GM10266 (cell line): ENCODE measurements around the gene MPO.

Source experiments
- DNase-seq: peaks from one replicate; pipeline ENCODE4 v3.0.0; 2012; ENCODE audit errors: extremely low spot score
- TF ChIP-seq, protein P1 (sequence below): IDR thresholded peaks from 2 replicates; pipeline ENCODE4 v1.5.1; 2012; ENCODE audit warnings: mild to moderate bottlenecking, low read depth; ENCODE audit not compliant: control insufficient read depth, insufficient read depth; ENCODE audit errors: missing control alignments

MPO gene

GRCh38 chr17:58322581-58323185 lies 41.9 kb upstream of the MPO start:
- DNase-seq, result no peak
- TF ChIP-seq, protein P1, sequence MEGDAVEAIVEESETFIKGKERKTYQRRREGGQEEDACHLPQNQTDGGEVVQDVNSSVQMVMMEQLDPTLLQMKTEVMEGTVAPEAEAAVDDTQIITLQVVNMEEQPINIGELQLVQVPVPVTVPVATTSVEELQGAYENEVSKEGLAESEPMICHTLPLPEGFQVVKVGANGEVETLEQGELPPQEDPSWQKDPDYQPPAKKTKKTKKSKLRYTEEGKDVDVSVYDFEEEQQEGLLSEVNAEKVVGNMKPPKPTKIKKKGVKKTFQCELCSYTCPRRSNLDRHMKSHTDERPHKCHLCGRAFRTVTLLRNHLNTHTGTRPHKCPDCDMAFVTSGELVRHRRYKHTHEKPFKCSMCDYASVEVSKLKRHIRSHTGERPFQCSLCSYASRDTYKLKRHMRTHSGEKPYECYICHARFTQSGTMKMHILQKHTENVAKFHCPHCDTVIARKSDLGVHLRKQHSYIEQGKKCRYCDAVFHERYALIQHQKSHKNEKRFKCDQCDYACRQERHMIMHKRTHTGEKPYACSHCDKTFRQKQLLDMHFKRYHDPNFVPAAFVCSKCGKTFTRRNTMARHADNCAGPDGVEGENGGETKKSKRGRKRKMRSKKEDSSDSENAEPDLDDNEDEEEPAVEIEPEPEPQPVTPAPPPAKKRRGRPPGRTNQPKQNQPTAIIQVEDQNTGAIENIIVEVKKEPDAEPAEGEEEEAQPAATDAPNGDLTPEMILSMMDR, result no peak

- TF ChIP-seq, protein P1, result no peak
- DNase-seq, result no peak
These were observed 41.1 kb upstream of the MPO start for GRCh38 chr17:58321571-58322525.

- TF ChIP-seq, protein P1, result no peak
- DNase-seq, result no peak
These were observed 40.0 kb upstream of the MPO start for GRCh38 chr17:58320570-58321323.

- TF ChIP-seq, protein P1, result no peak
- no peak for DNase-seq
These were observed 39.4 kb upstream of the MPO start for GRCh38 chr17:58320163-58320558.

DNA sequence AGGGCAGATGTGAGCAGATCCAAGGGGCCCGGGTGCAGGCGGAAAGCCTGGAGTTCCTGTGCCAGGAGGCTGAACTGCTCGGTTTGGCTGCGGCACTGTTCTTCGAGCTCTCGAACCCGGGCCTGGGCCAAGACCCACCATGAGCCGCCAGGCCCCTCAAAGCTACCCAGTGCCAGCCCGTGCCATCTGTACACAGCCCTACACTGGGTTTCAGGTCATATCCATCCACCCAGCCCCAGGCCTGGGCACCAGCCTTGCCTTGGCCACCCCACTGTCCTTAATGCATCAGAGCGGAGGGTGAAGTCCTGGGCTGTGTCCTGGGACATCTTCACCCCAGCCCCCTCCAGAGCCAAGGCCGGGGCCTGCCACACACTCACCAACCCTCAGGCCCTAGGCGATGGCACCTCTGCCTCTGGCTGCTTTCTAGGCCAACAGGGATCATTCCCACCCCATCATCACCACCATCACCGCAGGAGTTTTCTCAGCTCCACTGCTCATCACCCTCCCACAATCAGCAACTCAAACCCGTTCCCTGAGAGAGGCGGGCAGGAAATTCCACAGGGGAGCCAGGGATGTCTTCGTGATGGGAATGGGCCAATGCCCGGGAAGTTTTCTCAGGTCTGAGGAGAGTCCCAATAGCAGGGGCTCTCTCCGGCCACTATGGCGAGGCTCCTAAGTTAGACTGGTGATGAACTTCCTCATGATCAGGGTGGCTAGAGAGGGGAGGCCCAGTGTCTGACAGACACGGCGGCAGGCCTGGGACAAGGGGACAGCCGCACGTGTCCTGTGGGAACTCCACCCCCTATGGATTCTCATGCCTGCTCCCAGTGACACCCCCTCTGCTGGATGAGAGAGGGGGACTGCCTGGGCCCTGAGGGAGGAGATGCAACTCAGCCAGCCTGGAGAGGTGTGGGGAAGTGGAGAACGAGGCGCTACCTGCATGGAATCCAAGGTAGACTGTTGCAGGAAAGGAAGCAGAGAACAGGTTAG lies 38.7 kb upstream of the MPO start:
- TF ChIP-seq, protein P1, result no peak
- DNase-seq, result no peak

- no peak for DNase-seq
- TF ChIP-seq, protein P1, result no peak
These were observed 38.0 kb upstream of the MPO start for GRCh38 chr17:58318627-58319172.
